NB4 (cell line): ENCODE measurements around the gene RPP38.

Experiments used
- POLR2A ChIP-seq: IDR thresholded peaks from 2 replicates; pipeline ENCODE4 v1.6.1; 2011; ENCODE audit warnings: mild to moderate bottlenecking; ENCODE audit not compliant: insufficient read length; ENCODE audit errors: extremely low read depth
- TF ChIP-seq, protein P1 (sequence below): IDR thresholded peaks from one replicate; pipeline ENCODE4 v1.5.1; 2012; ENCODE audit warnings: low read depth, low read length

DNA sequence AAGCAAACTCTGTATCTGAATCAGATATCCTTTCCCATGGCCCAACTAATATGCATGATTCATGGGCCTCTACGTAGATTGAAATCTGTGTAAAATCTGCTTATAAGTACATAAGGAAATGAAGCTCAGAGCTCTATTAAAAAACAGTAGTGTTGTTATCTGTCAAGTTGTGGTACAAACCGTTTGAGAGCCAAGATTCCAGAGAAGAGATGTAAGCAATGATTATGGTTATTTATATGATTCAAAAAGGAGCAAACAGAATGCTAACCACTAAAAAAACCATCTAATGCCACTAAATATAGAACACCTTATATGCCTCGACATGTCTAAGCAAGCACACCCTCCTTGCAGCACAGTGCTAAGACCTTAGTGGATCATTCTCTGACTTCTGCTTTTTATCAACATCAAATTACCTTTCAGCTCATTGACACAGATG lies 26.6 kb downstream of the RPP38 start:
- TF ChIP-seq, protein P1, sequence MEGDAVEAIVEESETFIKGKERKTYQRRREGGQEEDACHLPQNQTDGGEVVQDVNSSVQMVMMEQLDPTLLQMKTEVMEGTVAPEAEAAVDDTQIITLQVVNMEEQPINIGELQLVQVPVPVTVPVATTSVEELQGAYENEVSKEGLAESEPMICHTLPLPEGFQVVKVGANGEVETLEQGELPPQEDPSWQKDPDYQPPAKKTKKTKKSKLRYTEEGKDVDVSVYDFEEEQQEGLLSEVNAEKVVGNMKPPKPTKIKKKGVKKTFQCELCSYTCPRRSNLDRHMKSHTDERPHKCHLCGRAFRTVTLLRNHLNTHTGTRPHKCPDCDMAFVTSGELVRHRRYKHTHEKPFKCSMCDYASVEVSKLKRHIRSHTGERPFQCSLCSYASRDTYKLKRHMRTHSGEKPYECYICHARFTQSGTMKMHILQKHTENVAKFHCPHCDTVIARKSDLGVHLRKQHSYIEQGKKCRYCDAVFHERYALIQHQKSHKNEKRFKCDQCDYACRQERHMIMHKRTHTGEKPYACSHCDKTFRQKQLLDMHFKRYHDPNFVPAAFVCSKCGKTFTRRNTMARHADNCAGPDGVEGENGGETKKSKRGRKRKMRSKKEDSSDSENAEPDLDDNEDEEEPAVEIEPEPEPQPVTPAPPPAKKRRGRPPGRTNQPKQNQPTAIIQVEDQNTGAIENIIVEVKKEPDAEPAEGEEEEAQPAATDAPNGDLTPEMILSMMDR = no peak
- no peak for TF ChIP-seq POLR2A
